Keratinocyte (primary cell): ENCODE measurements around the gene XIRP2. TPM values are rescaled to one million over a fixed set of nuclear protein-coding genes. Genes with fewer than 3 reads are reported as not detected.

ENCODE experiments used
- DNase-seq: peaks from one replicate; pipeline ENCODE4 v3.0.0-alpha.2; 2011; ENCODE audit warnings: low read depth, missing footprints, low spot score
- FAIRE-seq: peaks from 2 replicates; lab custom pipeline; 2011; peaks lifted over from hg19 to GRCh38; lab: Jason Lieb, UNC
- H2AFZ ChIP-seq: 2 replicates; pipeline ENCODE4 v1.6.0; 2012; ENCODE audit warnings: low read length, control low read depth, inconsistent platforms; ENCODE audit not compliant: control insufficient read depth
- H3K27ac ChIP-seq: 2 replicates; pipeline ENCODE4 v1.5.1; 2011; ENCODE audit warnings: low read length; ENCODE audit not compliant: control insufficient read depth, insufficient read depth
- H3K27me3 ChIP-seq: 3 replicates; pipeline ENCODE4 v1.6.0; 2011; ENCODE audit warnings: low read length; ENCODE audit not compliant: control insufficient read depth, insufficient read depth; ENCODE audit errors: extremely low read depth
- H3K36me3 ChIP-seq, 2 experiments: 2 replicates in 1 of 2; 3 replicates in 1 of 2; pipeline ENCODE4 v1.5.1; 2011; ENCODE audit warnings: low read length in 2 of 2, mild to moderate bottlenecking in 1 of 2; ENCODE audit not compliant: control insufficient read depth in 2 of 2, insufficient read depth in 2 of 2; ENCODE audit errors: extremely low read depth in 1 of 2
- H3K4me1 ChIP-seq: 3 replicates; pipeline ENCODE4 v1.5.1; 2011; ENCODE audit warnings: low read length; ENCODE audit not compliant: control insufficient read depth, insufficient read depth; ENCODE audit errors: extremely low read depth
- H3K4me2 ChIP-seq: 3 replicates; pipeline ENCODE4 v1.6.0; 2011; ENCODE audit warnings: low read depth, low read length; ENCODE audit not compliant: control insufficient read depth, insufficient read depth; ENCODE audit errors: extremely low read depth
- H3K4me3 ChIP-seq, 3 experiments: fragments of 200-600 bp in 1 of 3; sonication (generic) in 1 of 3; 2 replicates in 2 of 3; 3 replicates in 1 of 3; pipeline ENCODE4 v1.5.1; 2011 to 2016; ENCODE audit warnings: low read length in 3 of 3, mild to moderate bottlenecking in 3 of 3, control low read depth in 2 of 3, inconsistent platforms in 1 of 3, low read depth in 1 of 3, mixed read lengths in 1 of 3, mixed run types in 1 of 3, moderate library complexity in 1 of 3; ENCODE audit not compliant: control insufficient read depth in 2 of 3, insufficient read depth in 2 of 3; ENCODE audit errors: extremely low read depth in 1 of 3
- H3K79me2 ChIP-seq: 2 replicates; pipeline ENCODE4 v1.6.0; 2012; ENCODE audit warnings: low read length; ENCODE audit not compliant: control insufficient read depth, insufficient read depth
- H3K9ac ChIP-seq: 3 replicates; pipeline ENCODE4 v1.6.0; 2011; ENCODE audit warnings: low read length; ENCODE audit not compliant: control insufficient read depth, insufficient read depth; ENCODE audit errors: extremely low read depth
- H3K9me1 ChIP-seq: 3 replicates; pipeline ENCODE4 v1.6.0; 2011; ENCODE audit warnings: low read length; ENCODE audit not compliant: control insufficient read depth, insufficient read depth; ENCODE audit errors: extremely low read depth
- H3K9me3 ChIP-seq: 2 replicates; pipeline ENCODE4 v1.5.1; 2012; ENCODE audit warnings: low read depth, low read length; ENCODE audit not compliant: control insufficient read depth
- H4K20me1 ChIP-seq: 3 replicates; pipeline ENCODE4 v1.6.0; 2011; ENCODE audit warnings: low read length; ENCODE audit not compliant: control insufficient read depth, insufficient read depth; ENCODE audit errors: extremely low read depth
- EZH2 ChIP-seq: IDR thresholded peaks from one replicate; pipeline ENCODE4 v1.6.1; 2012; ENCODE audit warnings: inconsistent platforms, mild to moderate bottlenecking, low read length, moderate library complexity
- dilution Hi-C: fragments of 300-500 bp; cut with MboI; formaldehyde crosslinking; loops from one replicate; pipeline ENCODE4 v1.7.0; 2020; ENCODE audit warnings: low sequenced_read_pairs; ENCODE audit not compliant: extremely low pct_ligation_motif_present
- polyA minus RNA-seq, 3 experiments: library from RNA; depleted of rRNA, polyadenylated mRNA; stranded (reverse); fragments of >200 nt; gene quantifications; 1 replicate in 1 of 3; 2 replicates in 1 of 3; 3 replicates in 1 of 3; pipeline ENCODE4 v1.2.3, GENCODE V29; 2011
- polyA plus RNA-seq, 5 experiments: library from polyadenylated mRNA; depleted of rRNA in 3 of 5; stranded (reverse) in 3 of 5; stranded (forward) in 1 of 5; unstranded in 1 of 5; fragments of >200 nt; gene quantifications; 1 replicate in 1 of 5; 2 replicates in 3 of 5; 3 replicates in 1 of 5; pipeline versions ENCODE4 v1.2.1 to v1.2.3, GENCODE V29; 2011 to 2012; ENCODE audit warnings: missing spikeins in 2 of 5, low read depth in 1 of 5, low replicate concordance in 1 of 5
- TF ChIP-seq, protein P1 (sequence below), 3 experiments: IDR thresholded peaks in 1 of 3; conservative IDR thresholded peaks in 1 of 3; optimal IDR thresholded peaks in 1 of 3; 2 replicates in 2 of 3; 3 replicates in 1 of 3; pipeline versions ENCODE3 to v1.5.1; 2011; ENCODE audit warnings: low read length in 3 of 3, mild to moderate bottlenecking in 3 of 3, moderate library complexity in 2 of 3, control low read depth in 1 of 3, inconsistent platforms in 1 of 3; ENCODE audit not compliant: insufficient read depth in 2 of 3; ENCODE audit errors: extremely low read depth in 1 of 3

Gene XIRP2
- polyA plus RNA-seq: 0.01 TPM in 1 of 3 replicates, not detected in the others
- polyA plus RNA-seq (2011; ENCODE audit: low read depth): not detected
- polyA plus RNA-seq (2011; cell fraction: cytosol; rRNA removed): not detected in 2 replicates
- not detected in 2 replicates for polyA plus RNA-seq (2011; cell fraction: nucleus; rRNA removed)
- not detected in 2 replicates for polyA plus RNA-seq (2012; ENCODE audit: low replicate concordance)
- polyA minus RNA-seq: not detected in 3 replicates
- not detected for polyA minus RNA-seq (2011; cell fraction: cytosol; rRNA and poly(A)+ RNA removed)
- polyA minus RNA-seq (2011; cell fraction: nucleus; rRNA and poly(A)+ RNA removed): not detected in 2 replicates

- no peak within 1 kb of the TSS for H3K9ac ChIP-seq
- no peak within 1 kb of the TSS for H3K27ac ChIP-seq
- no peaks in the 10 kb centered on the region for H3K27me3 ChIP-seq
- H3K9me3 ChIP-seq: no peaks in the 10 kb centered on the region
- H2AFZ ChIP-seq: no peak within 1 kb of the TSS
- TF ChIP-seq EZH2: no peak
- TF ChIP-seq, protein P1, sequence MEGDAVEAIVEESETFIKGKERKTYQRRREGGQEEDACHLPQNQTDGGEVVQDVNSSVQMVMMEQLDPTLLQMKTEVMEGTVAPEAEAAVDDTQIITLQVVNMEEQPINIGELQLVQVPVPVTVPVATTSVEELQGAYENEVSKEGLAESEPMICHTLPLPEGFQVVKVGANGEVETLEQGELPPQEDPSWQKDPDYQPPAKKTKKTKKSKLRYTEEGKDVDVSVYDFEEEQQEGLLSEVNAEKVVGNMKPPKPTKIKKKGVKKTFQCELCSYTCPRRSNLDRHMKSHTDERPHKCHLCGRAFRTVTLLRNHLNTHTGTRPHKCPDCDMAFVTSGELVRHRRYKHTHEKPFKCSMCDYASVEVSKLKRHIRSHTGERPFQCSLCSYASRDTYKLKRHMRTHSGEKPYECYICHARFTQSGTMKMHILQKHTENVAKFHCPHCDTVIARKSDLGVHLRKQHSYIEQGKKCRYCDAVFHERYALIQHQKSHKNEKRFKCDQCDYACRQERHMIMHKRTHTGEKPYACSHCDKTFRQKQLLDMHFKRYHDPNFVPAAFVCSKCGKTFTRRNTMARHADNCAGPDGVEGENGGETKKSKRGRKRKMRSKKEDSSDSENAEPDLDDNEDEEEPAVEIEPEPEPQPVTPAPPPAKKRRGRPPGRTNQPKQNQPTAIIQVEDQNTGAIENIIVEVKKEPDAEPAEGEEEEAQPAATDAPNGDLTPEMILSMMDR (optimal IDR thresholded peaks at IDR 0.05 in 1 of 3, IDR thresholded peaks at IDR 0.05 in 1 of 3, conservative IDR thresholded peaks at IDR 0.05 in 1 of 3; ENCODE audit: extremely low read depth in 1 of 3, insufficient read depth in 2 of 3, low read length in 3 of 3): no peak
- H3K9me1 ChIP-seq: no peaks in the 10 kb centered on the region
- H3K4me2 ChIP-seq: no peak within 1 kb of the TSS
- FAIRE-seq: no peak
- H3K79me2 ChIP-seq: no peaks in the 10 kb centered on the region
- H3K4me1 ChIP-seq: no peaks in the 10 kb centered on the region
- dilution Hi-C loops: no loop called here
- no peak within 1 kb of the TSS for H3K4me3 ChIP-seq
- H4K20me1 ChIP-seq: no peaks in the 10 kb centered on the region
- DNase-seq: no peak
- no peaks in the 10 kb centered on the region for H3K36me3 ChIP-seq
Observed at GRCh38 chr2:166888180-166888579, at the start of gene XIRP2. Gene XIRP2, plus strand, starts transcription at chr2:166888480. Its CDS starts 15,003 bp downstream, at chr2:166903483.

GRCh38 chr2:166841152-166841551 lies 47.1 kb upstream of the XIRP2 start:
- H3K4me2 ChIP-seq: no peak overlapping the region
- no peak overlapping the region for H3K4me3 ChIP-seq
- no peak for TF ChIP-seq EZH2
- TF ChIP-seq, protein P1 (optimal IDR thresholded peaks at IDR 0.05 in 1 of 3, IDR thresholded peaks at IDR 0.05 in 1 of 3, conservative IDR thresholded peaks at IDR 0.05 in 1 of 3; ENCODE audit: extremely low read depth in 1 of 3, insufficient read depth in 2 of 3, low read length in 3 of 3): no peak

More at GRCh38 chr2:166841152-166841551, 47.1 kb upstream of the XIRP2 start:
- DNase-seq (no peak), FAIRE-seq (no peak)
- Histone ChIP-seq H3K27me3 (no peaks in the 10 kb centered on the region), H3K79me2 (no peaks in the 10 kb centered on the region), H3K9me1 (no peaks in the 10 kb centered on the region), H3K36me3 (no peaks in the 10 kb centered on the region), H3K9me3 (no peaks in the 10 kb centered on the region), H4K20me1 (no peaks in the 10 kb centered on the region), H3K9ac (no peak overlapping the region), H2AFZ (no peak overlapping the region), H3K27ac (no peak overlapping the region), H3K4me1 (no peaks in the 10 kb centered on the region)
- dilution Hi-C loops: no loop called here
